Measurements from ENCODE around the gene SAA1. TPM values are rescaled to one million over a fixed set of nuclear protein-coding genes. Genes with fewer than 3 reads are reported as not detected.

The SAA1 gene
- total and polyA plus RNA-seq, 10 of the 15 experiments (the other 5 are each of a cell fraction or from before 2014, with no cell fraction given): 0.36 to 6.9 TPM; not detected in 8

- TF ChIP-seq MLLT1 (IDR thresholded peaks at IDR 0.05) (0 out of 2 replicates have a peak, but pooled peaks have one; percentile 44), CREB1 (IDR thresholded peaks at IDR 0.05; ENCODE audit: low read depth) (0 out of 2 replicates have a peak, but pooled peaks have one; percentile 21), RUNX3 (IDR thresholded peaks at IDR 0.05; ENCODE audit: low read length) (peak; percentile 76), RELB (IDR thresholded peaks at IDR 0.05; ENCODE audit: low read depth) (peak; percentile 52; the same call in 1 of the 2 replicates), BHLHE40 (IDR thresholded peaks at IDR 0.05; ENCODE audit: borderline replicate concordance in 1 of 2, low read depth in 2 of 2, low read length in 1 of 2) (peak in 1 of 2 experiments; percentile 90; a peak in 2 of 4 replicates), ZNF384 (IDR thresholded peaks at IDR 0.05; ENCODE audit: borderline replicate concordance, low read depth, low read length) (peak; percentile 74), HDGF (IDR thresholded peaks at IDR 0.05) (peak; percentile 34; the same call in 1 of the 2 replicates), NBN (IDR thresholded peaks at IDR 0.05) (peak; percentile 80), IKZF2 (IDR thresholded peaks at IDR 0.05) (peak; percentile 77 to 88; a peak in 3 of 4 replicates), IKZF1 (conservative IDR thresholded peaks at IDR 0.05) (peak; percentile 83), MXI1 (IDR thresholded peaks at IDR 0.05; ENCODE audit: low read depth, low read length) (0 out of 2 replicates have a peak, but pooled peaks have one; percentile 38), JUND (IDR thresholded peaks at IDR 0.05; ENCODE audit: low read depth, low read length) (peak; percentile 29; the same call in 1 of the 2 replicates), MTA2 (IDR thresholded peaks at IDR 0.05; ENCODE audit: low read depth) (0 out of 2 replicates have a peak, but pooled peaks have one; percentile 5), NFIC (IDR thresholded peaks at IDR 0.05; ENCODE audit: low read depth, low read length) (peak; percentile 37), JUNB (IDR thresholded peaks at IDR 0.05) (peak; percentile 79)
These were observed 19.5 kb upstream of the SAA1 start (continued) for GRCh38 chr11:18246379-18247190.

Data from GM12878 (cell line).